K562 (cell line): ENCODE measurements around the gene ATP10B. TPM values are rescaled to one million over a fixed set of nuclear protein-coding genes. Genes with fewer than 3 reads are reported as not detected.

Experiments
- ATAC-seq: fragments of 200-7000 bp; cut with Tn5 transposase; 3 replicates; pipeline ENCODE4 v1.9.1; 2020; ENCODE audit warnings: moderate library complexity
- BruUV-seq: library from RNA; stranded (reverse); fragments of 400-500 nt; replicated peaks from 2 replicates; lab custom pipeline; 2021; lab: Mats Ljungman, UMichigan
- CTCF ChIA-PET: fragments of 300-600 bp; formaldehyde crosslinking; extraction: SDS; loops from one replicate; lab custom pipeline; 2021; ENCODE audit warnings: low intra/inter-chr PET ratio; lab: Yijun Ruan, JAX
- POLR2A ChIA-PET: fragments of 300-600, 350-650 bp; sonication (Branson Sonifier 250); formaldehyde crosslinking; extraction: SDS; loops from one replicate; lab custom pipeline; 2021; ENCODE audit warnings: antibody characterized with exemption, inconsistent platforms; lab: Yijun Ruan, JAX
- DNase-seq, 4 experiments: peaks; one replicate each; pipeline versions ENCODE4 v3.0.0 to v3.0.0-alpha.2; 2011 to 2018; ENCODE audit warnings: low spot score in 3 of 4, mixed read lengths in 3 of 4; ENCODE audit errors: extremely low read depth in 1 of 4
- FAIRE-seq: peaks from 2 replicates; lab custom pipeline; 2011; peaks lifted over from hg19 to GRCh38; lab: Jason Lieb, UNC
- H2AFZ ChIP-seq: 2 replicates; pipeline ENCODE4 v1.6.0; 2011; ENCODE audit warnings: low read depth, low read length, control low read depth, inconsistent platforms
- H3K27ac ChIP-seq: fragments of 200-600 bp; 3 replicates; pipeline ENCODE4 v1.8.0; 2011; ENCODE audit warnings: low read depth, mild to moderate bottlenecking, control low read depth, inconsistent platforms, low read length, moderate library complexity, mixed read lengths; ENCODE audit errors: extremely low read depth
- H3K27me3 ChIP-seq, 2 experiments: fragments of 300-600 bp in 1 of 2; 2 replicates in 1 of 2; 3 replicates in 1 of 2; pipeline versions ENCODE4 v1.6.0 to v1.8.0; 2011; ENCODE audit warnings: inconsistent platforms in 2 of 2, low read length in 2 of 2, mild to moderate bottlenecking in 1 of 2, mixed read lengths in 1 of 2, moderate library complexity in 1 of 2; ENCODE audit not compliant: control insufficient read depth in 2 of 2, insufficient read depth in 2 of 2
- H3K36me3 ChIP-seq: fragments of 300-600 bp; 3 replicates; pipeline ENCODE4 v1.8.0; 2011; ENCODE audit warnings: mild to moderate bottlenecking, low read length, inconsistent platforms; ENCODE audit not compliant: control insufficient read depth, insufficient read depth
- H3K4me1 ChIP-seq, 2 experiments: fragments of 200-600 bp in 1 of 2; replicated peaks in 1 of 2; 2 replicates in 1 of 2; 3 replicates in 1 of 2; pipeline versions ENCODE4 v1.5.1 to v1.8.0; 2011; ENCODE audit warnings: inconsistent platforms in 2 of 2, low read length in 2 of 2, mild to moderate bottlenecking in 1 of 2, mixed read lengths in 1 of 2, moderate library complexity in 1 of 2; ENCODE audit not compliant: control insufficient read depth in 2 of 2, insufficient read depth in 2 of 2
- H3K4me2 ChIP-seq: 2 replicates; pipeline ENCODE4 v1.6.1; 2011; ENCODE audit warnings: low read length, control low read depth, inconsistent platforms, mixed read lengths; ENCODE audit not compliant: insufficient read depth
- H3K4me3 ChIP-seq: fragments of 200-600 bp; sonication (generic), shearing (Covaris generic); 2 replicates; pipeline ENCODE4 v1.5.1; 2016; ENCODE audit warnings: control low read depth, inconsistent platforms
- H3K79me2 ChIP-seq: fragments of 200-600 bp; 3 replicates; pipeline ENCODE4 v1.8.0; 2011; ENCODE audit warnings: low read length, inconsistent platforms; ENCODE audit not compliant: control insufficient read depth, insufficient read depth
- H3K9ac ChIP-seq, 2 experiments: 2 replicates each; pipeline versions ENCODE4 v1.6.0 to v1.6.1; 2011; ENCODE audit warnings: low read depth in 2 of 2, low read length in 2 of 2, control low read depth in 1 of 2, inconsistent platforms in 1 of 2, mild to moderate bottlenecking in 1 of 2, mixed read lengths in 1 of 2; ENCODE audit not compliant: insufficient read depth in 1 of 2
- H3K9me1 ChIP-seq: one replicate; pipeline ENCODE4 v1.6.0; 2011; ENCODE audit warnings: inconsistent platforms, mild to moderate bottlenecking, low read length, moderate library complexity; ENCODE audit not compliant: control insufficient read depth, insufficient read depth
- H3K9me3 ChIP-seq: replicated peaks from 2 replicates; pipeline ENCODE4 v1.5.1; 2011; ENCODE audit warnings: low read depth, low read length, inconsistent platforms; ENCODE audit not compliant: control insufficient read depth, insufficient read depth
- H4K20me1 ChIP-seq: replicated peaks from 2 replicates; pipeline ENCODE4 v1.6.1; 2011; ENCODE audit warnings: low read length, inconsistent platforms, mixed read lengths; ENCODE audit not compliant: control insufficient read depth, insufficient read depth
- FOXJ3 ChIP-seq: sonication (generic); formaldehyde crosslinking; IDR thresholded peaks from 2 replicates; pipeline ENCODE4 v1.4.0; 2020; ENCODE audit warnings: mild to moderate bottlenecking, missing genetic modification reagents
- PTBP1 ChIP-seq: fragments of 200-400 bp; formaldehyde crosslinking; IDR thresholded peaks from 2 replicates; pipeline ENCODE4 v1.6.1; 2017; ENCODE audit warnings: low read depth, low read length
- SP1 ChIP-seq: sonication (generic); formaldehyde crosslinking; IDR thresholded peaks from 2 replicates; pipeline ENCODE4 v1.8.1; 2022; ENCODE audit warnings: mild to moderate bottlenecking, missing genetic modification reagents
- SRSF7 ChIP-seq: fragments of 200-400 bp; formaldehyde crosslinking; optimal IDR thresholded peaks from 2 replicates; pipeline ENCODE3; 2017; ENCODE audit warnings: mild to moderate bottlenecking, low read depth, low read length
- in situ Hi-C: fragments of 300-500 bp; cut with MboI; formaldehyde crosslinking; loops from 4 replicates; pipeline ENCODE4 v1.15.0; 2018; ENCODE audit warnings: inconsistent platforms, mixed read lengths
- intact Hi-C: fragments of 100-400 bp; cut with micrococcal nuclease; formaldehyde crosslinking; loops from 2 replicates; pipeline ENCODE4 v1.14.2; 2022
- polyA plus RNA-seq, 8 experiments: library from polyadenylated mRNA; depleted of rRNA in 4 of 8; stranded (reverse) in 5 of 8; unstranded in 3 of 8; fragments of >200 nt; fragmentation: Nextera tagmentation in 2 of 8; fragmentation: Illumina TruSeq in 1 of 8; extraction: Ambion mirVana in 2 of 8; extraction: Trizol in 1 of 8; gene quantifications; 2 replicates each; pipeline versions ENCODE4 v1.2.1 to v1.2.3, GENCODE V29; 2011 to 2014; ENCODE audit warnings: inconsistent platforms in 1 of 8, missing spikeins in 1 of 8
- total RNA-seq, 7 experiments: library from RNA; depleted of rRNA in 6 of 7; stranded (reverse); fragments of >200 nt in 6 of 7; fragmentation: Illumina TruSeq in 2 of 7; extraction: Trizol in 2 of 7; gene quantifications; 2 replicates each; pipeline versions ENCODE4 v1.2.1 to v1.2.3, GENCODE V29; 2011 to 2021; ENCODE audit warnings: low replicate concordance in 1 of 7
- TF ChIP-seq, protein P1 (sequence below): fragments of 200-800 bp; sonication (Bioruptor generic); IDR thresholded peaks from 2 replicates; pipeline ENCODE4 v1.6.1; 2017; ENCODE audit warnings: missing genetic modification characterization, missing compliant biosample characterization
- TF ChIP-seq, protein P2 (sequence below): fragments of 250-450 bp; sonication (Bioruptor Pico); IDR thresholded peaks from 2 replicates; pipeline ENCODE4 v1.4.0; 2020; ENCODE audit warnings: mild to moderate bottlenecking, moderate library complexity

Gene ATP10B
- total and polyA plus RNA-seq, 9 of the 15 experiments (the other 6 are each of a cell fraction or from before 2014, with no cell fraction given) = 0.04 TPM; not detected in 8

DNA sequence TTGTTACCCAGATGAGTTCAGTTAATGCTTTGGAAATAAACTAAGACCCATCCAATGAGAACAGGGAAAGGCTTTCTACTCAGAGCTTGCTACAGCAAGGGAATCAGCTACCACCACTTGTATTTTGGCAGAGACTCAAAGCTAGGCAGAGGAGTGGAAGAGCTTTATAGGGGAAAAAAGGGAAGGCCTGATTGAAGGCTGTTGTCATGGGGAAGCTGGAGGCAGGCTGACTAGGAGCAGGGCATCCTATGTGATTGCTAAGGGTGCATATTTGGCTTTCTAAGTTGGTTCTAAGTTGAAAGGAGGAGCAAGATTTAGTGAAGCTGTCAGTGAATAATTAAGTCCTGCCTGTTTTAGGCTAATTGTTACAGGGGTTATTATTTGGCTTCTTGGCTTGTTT lies 314.9 kb downstream of the ATP10B start:
- POLR2A ChIA-PET = no interaction called here
- no peak overlapping the region for H3K4me2 ChIP-seq

More for the DNA sequence above, 314.9 kb downstream of the ATP10B start:
- DNase-seq (no peak), FAIRE-seq (no peak), ATAC-seq (no peak)
- Histone ChIP-seq H3K27me3 (no peaks in the 10 kb centered on the region), H2AFZ (no peak overlapping the region), H3K79me2 (no peaks in the 10 kb centered on the region), H3K4me1 (no peaks in the 10 kb centered on the region), H3K27ac (no peak overlapping the region), H3K9me1 (no peaks in the 10 kb centered on the region), H3K9me3 (no peaks in the 10 kb centered on the region), H3K9ac (no peak overlapping the region), H3K36me3 (no peaks in the 10 kb centered on the region), H3K4me3 (no peak overlapping the region), H4K20me1 (no peaks in the 10 kb centered on the region)
- CTCF ChIA-PET = no interaction called here
- TF ChIP-seq, protein P1, sequence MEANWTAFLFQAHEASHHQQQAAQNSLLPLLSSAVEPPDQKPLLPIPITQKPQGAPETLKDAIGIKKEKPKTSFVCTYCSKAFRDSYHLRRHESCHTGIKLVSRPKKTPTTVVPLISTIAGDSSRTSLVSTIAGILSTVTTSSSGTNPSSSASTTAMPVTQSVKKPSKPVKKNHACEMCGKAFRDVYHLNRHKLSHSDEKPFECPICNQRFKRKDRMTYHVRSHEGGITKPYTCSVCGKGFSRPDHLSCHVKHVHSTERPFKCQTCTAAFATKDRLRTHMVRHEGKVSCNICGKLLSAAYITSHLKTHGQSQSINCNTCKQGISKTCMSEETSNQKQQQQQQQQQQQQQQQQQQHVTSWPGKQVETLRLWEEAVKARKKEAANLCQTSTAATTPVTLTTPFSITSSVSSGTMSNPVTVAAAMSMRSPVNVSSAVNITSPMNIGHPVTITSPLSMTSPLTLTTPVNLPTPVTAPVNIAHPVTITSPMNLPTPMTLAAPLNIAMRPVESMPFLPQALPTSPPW = no peak
- no peak for TF ChIP-seq PTBP1
- no peak for TF ChIP-seq FOXJ3 (CRISPR knock-in tag)
- no peak for TF ChIP-seq SP1
- no peak for TF ChIP-seq SRSF7
- TF ChIP-seq, protein P2, sequence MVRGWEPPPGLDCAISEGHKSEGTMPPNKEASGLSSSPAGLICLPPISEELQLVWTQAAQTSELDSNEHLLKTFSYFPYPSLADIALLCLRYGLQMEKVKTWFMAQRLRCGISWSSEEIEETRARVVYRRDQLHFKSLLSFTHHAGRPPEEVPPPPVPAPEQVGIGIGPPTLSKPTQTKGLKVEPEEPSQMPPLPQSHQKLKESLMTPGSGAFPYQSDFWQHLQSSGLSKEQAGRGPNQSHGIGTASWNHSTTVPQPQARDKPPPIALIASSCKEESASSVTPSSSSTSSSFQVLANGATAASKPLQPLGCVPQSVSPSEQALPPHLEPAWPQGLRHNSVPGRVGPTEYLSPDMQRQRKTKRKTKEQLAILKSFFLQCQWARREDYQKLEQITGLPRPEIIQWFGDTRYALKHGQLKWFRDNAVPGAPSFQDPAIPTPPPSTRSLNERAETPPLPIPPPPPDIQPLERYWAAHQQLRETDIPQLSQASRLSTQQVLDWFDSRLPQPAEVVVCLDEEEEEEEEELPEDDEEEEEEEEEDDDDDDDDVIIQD (CRISPR knock-in tag) = no peak
- in situ Hi-C loops (no loop called here), intact Hi-C loops (no loop called here)
- no TSS peak for BruUV-seq
